ENCODE data around the gene PCOLCE2.

Gene PCOLCE2

DNA sequence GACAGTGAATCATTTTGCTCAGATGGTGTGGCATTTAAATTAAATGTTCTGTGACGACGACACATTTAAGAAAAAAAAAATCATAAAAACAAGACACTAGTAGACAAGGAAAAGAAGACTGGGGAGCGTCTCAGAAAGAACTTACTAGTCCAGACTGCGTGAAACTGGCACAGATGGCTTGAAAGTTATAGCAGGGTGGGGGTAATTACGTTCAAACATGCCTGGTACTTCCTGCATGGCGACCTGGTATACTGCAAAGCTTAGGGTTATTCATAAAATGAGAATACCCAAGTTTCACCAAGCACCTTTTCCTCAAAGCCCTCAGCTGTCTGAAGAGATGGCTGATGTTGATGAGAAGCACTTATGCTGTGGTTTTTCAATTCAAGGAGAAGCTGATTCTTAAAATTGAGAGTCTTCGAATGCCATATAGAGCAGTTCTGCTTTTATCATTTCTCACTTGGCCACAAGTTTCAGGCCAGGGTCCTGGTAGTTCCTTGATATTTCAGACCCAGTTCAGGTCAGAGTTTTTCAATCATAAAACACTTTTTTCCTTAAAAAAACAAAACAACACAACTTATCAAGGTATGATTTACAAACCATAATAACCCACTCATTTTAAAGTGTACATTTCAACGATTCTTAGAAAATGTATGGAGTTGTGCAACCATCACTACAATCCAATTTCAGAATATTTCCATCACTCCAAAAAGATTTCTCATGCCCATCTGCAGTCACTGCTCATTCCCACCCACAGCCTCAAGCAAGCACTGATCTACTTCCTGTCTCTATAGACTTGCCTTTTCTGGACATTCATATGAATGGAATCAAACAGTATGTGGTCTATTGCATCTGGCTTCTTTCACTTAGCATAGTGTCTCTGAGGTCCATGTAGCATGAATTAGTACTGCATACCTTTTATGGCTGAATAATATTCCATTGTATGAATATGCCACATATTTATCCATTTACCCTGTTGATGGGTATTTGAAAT lies 24.7 kb downstream of the PCOLCE2 start:
- DNase-seq (ENCODE audit: low spot score) = no peak

DNA sequence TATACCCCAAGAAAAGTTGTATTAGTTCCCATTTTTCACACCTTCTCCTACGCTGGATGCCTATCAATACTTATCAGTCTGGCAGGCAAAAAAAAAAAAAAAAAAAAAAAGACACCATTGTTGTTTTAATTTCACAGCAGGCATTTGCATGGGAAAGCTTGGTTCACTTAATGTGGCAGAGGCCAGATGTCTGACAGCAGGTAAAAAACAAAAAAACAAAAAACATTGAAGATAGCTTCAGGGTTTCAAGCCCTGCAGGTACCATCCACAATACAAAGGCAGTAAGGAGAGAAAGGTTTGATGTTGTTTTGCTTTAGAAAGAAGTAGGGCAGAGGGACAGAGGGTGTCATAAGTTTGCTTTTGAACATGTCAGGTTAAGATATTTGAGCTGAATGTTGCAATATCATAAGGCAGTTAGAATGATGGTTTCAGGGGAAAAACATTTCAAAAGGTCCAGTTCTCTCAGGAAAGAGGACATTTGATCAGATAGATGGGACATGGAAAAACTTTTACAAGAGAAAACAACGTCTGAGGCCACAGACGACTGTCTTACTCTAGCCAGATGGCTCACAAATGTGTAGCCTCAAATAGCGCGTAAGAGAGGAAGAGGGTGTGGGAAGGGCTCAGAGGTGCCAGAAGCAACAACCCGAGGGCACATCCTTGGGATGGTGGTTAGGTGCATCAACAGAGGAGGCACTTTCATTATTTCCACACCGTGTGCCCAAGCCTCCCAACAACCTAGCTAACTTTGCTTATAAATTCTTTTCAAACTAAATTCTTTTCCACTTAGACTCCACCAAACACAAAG lies 25.7 kb downstream of the PCOLCE2 start:
- DNase-seq (ENCODE audit: low spot score) = no peak

DNA sequence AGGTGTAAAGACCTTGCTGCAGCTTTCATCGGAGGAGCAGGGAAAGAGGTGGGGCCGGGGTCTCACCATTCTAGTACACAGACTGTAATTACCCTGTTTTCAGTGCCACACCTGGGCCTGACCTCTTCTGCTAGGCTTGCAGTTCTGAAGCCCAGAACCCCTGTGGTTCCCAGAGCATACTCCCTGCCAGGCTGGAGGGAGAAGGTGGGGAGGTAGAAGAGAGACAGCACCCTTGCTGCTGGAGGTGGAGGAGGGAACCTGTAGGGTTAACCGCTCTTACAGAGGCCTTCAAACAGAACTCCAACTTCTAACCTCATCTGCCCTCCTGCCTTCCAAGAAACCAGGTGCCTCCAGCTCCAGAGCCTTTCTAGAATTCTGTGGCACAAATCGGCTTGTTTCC lies 27.0 kb downstream of the PCOLCE2 start:
- no peak for DNase-seq (ENCODE audit: low spot score)

DNA sequence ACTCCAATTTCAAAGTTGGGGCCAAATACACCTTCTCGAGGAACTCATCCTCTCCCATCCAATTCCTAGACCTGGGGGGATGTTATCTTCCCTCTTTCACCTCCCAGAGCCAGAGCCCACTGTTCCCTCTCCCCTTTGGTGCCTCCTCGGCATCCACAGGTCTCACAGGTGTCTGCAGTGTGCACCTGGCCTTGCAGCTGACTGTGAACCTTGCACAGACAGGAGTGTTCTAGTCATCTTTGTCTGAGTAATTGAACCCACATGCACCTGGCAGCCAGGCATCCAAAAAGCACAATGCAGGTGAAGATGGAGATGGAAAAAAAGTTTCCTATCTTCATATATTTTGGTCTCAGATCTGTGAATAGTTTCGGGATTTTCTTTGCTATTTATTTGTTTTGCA lies 30.8 kb downstream of the PCOLCE2 start:
- no peak for DNase-seq (ENCODE audit: low spot score)

DNA sequence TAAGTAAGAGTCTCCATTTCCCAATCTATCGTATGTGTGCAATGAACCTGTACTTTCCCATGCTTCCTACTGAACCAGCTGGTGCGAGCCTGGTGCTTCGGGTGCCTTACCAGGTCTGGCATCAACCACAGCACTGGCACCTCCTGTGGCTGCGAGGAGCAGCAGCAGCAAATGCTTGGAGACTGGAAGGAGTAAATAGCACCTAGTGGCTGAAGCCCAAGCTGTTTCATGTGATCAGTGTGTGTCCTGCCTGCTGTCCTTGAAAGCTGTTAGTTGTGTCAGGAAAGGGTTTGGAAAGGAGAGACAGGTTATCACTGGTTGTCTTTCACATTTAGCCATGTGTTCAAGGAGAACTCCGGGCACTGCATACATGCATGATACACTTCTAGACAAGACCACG lies 31.8 kb downstream of the PCOLCE2 start:
- DNase-seq (ENCODE audit: low spot score) = peak; percentile 50

DNA sequence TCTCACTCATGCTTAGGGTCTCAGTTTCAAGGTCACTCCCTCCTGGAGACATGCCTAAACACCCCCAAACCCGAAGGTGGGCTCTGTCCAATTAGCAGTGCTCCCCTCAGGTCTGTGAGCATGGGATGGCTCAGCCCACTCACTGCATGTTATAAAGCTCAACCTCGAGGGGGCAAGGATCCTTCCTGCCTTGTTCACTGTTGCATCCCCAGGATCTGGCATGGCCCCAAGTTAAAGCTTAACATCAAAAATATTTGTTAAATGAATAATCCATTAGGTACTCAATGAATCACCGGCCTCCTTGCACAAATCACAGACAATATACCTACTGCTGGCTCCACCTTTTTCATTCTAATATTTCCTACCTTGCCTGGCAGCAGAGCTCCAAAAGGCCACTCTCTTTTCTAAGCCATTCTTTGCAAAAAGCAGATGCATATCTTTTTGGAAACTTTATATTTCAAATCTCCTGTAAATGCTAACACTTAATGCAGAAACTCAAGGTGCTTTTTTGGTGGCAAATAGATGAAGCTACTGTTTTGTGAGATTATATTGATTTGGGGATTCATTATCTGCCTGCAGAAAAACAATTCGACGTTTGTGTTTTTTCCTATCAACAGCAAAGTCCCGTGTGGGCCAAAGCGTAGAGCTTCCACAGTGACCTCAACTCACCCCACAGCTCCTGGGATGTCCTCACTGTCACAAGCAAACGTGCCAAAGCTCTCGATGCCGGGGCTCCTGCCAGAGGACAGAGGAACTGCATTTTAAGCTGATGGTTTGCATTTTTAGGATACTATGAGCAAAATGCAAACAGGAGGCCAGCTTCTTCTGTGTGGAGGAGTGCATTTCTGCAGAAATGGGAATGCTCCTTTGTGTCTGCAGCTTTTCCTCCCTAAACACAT lies 35.4 kb downstream of the PCOLCE2 start:
- no peak for DNase-seq (ENCODE audit: low spot score)

DNA sequence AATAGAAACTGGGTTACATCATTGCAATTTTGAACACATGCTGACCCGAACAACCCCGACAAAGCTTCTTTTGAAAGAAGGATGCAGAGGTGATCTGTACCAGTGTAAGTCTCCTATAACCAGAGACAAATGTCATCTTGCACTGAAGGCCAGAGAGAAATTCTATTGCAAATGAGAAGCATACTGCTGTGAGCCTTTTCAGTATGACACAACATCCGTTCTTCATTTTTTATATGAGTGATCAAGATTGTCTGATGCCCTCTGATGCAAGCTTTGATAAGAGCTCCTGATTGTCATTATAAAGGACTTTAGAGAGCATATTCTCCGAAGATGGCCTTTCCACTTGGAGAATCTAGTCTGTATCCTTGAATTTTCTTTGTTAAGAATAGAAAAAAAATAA lies 36.9 kb downstream of the PCOLCE2 start:
- DNase-seq (ENCODE audit: low spot score) = no peak

DNA sequence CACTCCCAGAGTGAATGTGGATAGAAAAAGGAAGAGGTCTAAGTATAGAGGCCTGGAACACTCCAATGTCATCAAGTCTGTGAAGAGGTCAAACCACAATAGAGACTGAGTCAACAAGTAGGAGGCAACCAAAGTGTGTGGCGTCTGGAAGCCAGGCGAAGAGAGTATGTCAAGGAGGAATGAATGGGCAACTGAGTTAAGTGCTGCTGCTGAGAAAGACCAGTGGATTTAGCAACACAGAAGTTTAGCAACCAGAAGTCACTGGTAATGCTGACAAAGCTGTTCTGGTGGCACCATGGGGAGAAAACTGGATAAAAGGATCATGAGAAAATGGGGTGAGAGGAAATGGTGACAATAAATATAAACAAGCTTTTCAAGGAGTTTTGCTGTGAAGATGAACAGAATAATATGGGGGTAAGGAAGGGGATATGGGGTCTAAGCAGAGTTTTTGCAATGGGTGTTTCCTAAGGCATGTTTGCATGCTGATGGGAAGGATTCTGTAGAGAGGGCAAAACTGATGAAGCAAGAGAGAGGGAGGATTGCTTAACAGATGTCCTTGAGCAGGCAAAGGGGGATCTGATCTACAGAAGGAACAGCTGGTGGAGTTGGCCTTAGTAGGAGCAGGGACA lies 38.4 kb downstream of the PCOLCE2 start:
- DNase-seq (ENCODE audit: low spot score) = no peak

DNA sequence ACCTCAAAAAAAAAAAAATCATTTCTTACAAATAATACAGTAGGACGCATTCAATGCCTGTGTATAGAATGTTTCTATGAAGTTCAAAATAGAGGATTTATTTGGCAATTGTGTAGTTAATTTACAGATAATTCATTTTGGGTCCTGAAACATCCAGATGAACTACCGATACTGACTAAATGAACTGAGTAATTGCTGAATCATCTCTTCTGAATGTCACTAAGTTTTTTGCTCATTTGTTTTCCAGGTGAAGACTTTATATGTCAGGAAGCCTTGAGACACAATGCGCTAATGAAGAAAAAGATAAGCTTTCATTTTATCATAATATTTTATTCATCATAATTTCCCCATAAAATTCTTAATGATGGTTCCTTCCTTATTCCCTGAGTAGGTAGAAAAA lies 39.7 kb downstream of the PCOLCE2 start:
- no peak for DNase-seq (ENCODE audit: low spot score)

DNA sequence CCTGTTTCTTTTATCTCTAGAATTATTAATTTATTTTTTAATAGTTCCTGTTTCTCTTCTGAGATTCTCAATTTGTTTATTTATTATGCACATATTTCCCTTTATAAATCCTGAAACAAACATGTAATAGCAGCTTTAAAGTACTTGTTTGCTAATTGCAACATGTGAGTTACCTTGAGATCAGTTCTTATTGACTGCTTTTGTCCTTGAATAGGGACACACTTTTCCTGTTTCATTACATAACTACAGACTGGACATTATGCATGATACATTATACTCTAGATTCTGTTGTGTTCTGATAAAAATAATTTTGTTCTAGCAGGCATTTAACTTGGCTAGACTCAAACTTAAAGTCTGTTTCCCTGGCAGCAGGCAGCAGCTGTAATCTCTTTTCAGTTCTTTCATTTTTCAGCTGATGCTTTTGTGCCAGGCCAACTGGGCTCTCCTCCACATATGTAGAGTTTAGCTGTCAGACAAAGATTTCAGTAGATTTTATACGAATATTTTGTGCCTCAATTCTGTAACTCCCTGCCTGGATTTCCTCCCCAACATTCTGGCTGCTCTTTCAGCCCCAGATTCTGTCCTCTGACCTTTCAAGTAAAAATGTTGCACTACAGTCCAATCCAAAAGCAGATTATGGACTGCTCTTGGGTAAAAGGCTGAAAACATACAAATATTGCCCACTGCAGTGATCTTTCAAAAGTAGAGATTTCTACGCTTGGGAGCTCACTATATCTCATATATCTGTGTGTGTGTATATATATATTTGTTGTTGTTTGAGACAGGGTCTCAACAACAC lies 41.9 kb downstream of the PCOLCE2 start:
- DNase-seq (ENCODE audit: low spot score) = peak; percentile 14

DNA sequence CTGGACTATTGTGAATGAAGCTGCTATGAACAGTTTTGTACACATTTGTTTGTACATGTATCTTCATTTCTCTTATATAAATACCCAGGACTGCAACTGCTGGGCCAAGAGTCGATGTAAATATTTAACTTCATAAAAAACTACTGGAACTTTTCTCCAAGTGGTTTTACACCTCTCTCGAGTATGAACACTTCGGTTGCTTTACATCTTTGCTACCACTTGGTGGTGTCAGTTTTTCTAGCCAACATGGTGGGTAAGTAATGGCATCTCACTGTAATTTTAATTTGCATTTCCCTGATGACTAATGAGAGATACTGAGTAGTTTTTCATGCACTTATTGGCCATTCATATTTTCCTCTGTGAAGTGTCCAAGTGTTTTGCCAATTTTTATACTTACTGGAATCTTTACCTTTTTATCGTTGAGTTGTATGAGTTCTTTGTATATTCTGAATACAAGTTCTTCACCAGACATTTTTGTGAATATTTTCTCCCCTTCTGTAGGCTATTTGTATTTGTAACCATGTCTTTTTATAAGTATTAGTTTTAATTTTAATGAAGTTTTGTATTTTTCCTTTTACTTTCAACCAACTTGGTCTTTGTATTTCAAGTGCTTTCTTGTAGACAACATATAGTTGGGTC lies 44.4 kb downstream of the PCOLCE2 start:
- no peak for DNase-seq (ENCODE audit: low spot score)

DNA sequence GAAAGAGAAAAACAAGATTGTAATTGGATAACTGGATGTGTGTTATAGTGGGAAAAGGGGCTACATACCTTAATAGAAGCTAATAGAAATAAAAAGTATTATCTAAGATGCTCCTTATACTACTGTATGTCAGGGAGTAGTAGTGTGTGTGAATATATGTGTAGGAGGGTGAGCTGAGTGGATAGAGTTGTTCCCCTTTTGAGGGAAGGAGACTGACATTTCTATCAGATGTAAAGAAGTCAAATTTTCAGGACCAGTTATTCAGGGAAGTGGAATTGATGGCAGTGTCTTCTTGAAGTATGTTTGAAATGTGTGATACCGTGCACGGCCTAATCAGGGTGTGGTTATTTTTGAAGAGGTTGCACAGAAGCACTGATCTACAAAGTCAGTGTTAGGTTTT lies 49.1 kb downstream of the PCOLCE2 start:
- DNase-seq (ENCODE audit: low spot score) = no peak

DNA sequence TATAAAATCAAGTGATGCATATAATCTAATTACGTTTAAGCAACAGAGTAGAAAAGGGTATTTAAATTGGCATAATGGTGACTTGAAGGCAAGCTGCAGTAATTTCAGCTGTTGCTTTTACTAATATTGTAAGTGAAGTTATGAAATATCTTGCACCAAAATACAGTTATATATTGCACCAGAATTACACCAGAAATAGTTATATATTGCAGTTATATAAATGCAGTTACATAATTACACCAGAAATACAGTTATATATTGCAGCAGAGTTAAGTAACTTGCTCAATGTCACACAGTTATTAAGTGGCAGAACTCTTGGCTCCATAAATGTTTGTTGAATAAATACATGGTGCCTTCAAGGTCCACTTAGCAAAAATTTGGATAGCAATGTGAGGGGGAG lies 51.4 kb downstream of the PCOLCE2 start:
- DNase-seq (ENCODE audit: low spot score) = no peak

DNA sequence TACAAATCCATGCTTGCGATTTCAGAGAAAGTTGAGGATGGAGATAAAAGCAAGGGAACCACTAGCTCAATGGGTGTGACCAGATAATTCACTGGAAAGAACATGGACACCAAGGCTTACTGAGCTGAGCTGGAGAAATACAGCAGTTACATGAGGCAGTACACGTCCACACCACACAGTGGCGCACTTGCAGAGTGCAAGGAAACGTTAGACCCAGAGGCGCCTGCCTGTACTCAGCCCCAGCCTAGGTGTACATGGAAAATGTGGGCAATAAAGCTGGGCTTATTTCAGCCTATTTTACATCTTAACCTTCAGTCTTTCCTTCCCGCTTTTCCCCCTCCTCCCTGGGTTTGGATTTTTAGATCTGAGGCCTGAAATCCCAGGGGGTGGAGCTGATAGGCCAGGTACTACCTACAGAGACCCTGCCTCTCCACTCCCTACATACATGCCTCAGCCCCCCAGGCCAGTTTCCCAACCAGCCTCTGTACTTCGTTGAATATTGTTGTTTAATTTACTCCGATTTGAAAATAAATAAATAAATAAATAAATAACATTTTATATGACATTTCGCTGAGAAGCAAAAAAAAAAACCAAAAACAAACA lies 60.1 kb downstream of the PCOLCE2 start:
- peak; percentile 90 for DNase-seq (ENCODE audit: low spot score)

DNA sequence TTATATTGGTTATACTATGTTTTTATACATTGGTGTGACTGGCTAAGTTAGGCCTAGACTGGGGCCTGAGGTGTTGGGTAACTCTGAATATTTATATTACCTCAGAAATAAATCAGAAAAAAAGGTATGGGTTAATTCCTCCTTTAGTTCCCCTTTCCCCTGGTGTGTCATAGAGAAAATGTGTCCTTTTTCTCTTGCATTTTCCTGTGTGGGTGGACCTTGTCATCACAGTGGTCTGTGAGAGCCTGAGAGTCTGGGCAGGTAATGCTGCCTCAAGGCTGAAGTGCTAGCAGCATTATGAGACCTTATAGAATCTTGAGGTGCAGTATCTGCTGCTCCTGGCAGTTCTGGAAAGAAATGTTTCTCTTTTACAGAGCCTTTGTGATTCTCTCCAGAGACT lies 69.7 kb downstream of the PCOLCE2 start:
- no peak for DNase-seq (ENCODE audit: low spot score)

DNA sequence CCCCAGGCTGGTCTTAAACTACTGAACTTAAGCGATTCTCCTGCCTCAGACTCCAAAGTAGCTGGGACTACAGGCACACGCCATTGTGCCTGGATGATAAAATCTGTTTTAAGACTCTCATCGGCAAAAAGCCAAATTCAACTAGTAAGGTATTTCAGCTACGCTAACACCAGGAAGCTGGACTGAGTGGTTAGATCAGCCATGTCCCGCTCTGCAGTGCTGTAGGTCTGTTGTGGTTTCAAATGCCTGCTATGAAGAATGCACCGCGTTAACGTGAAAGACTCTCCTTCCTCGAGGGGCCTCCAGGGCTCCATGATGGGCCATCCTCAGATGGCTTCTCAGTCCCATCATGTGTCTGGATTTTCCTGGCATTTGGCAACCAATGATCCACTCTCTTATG lies 70.2 kb downstream of the PCOLCE2 start:
- DNase-seq (ENCODE audit: low spot score) = no peak

DNA sequence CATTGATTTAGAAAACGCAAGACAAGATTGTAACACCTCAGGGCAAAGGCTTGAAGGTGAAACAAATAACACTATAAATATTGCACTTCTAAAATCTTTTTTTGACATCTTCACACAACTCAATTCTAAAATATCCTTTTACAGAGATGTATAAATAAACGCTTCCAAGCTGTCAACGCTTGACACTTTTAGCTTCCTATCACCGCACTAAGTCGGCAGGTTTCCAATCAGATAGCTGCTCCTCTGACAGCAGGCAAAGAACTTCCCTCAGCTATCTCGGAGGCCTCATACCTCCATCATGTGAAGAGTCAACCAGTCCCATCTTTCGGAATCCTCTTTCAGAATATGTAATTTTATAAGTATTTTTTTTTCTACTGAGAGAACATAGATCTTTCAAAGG lies 71.0 kb downstream of the PCOLCE2 start:
- no peak for DNase-seq (ENCODE audit: low spot score)

DNA sequence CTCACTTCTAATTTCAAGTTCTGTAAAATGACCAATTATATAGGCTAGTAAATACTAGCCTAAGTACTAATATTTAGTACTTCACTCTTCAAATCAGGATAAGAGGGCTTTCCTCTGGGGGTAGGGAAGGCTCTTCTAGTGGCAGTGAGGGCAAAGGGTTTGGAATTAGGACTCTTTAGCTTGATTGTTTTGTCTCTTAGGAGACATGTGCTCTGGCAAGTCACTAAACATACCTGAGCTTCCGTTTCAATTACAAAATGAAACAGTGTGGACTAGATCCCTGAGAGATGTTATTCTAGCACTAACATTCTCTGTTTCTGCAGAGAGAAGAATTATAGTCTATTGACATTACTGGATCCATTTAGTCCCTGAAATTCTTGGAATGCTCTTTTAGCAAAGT lies 71.5 kb downstream of the PCOLCE2 start:
- DNase-seq (ENCODE audit: low spot score) = no peak

DNA sequence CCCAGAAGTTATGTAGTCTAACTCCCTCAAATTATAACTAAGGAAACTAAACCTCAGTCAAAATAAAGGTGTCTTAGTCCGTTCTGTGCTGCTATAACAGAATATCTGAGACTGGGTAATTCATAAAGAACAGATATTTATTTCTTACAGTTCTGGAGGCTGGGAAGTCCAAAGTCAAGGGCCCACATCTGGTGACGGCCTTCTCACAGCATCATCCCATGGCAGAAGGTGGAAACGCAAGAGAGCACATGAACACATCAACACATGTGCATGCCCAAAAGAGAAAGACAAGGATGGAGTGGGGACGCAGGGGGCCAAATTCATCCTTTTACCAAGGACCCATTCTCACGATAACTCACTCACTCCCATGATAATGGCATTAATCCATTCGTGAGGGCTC lies 73.1 kb downstream of the PCOLCE2 start:
- no peak for DNase-seq (ENCODE audit: low spot score)

DNA sequence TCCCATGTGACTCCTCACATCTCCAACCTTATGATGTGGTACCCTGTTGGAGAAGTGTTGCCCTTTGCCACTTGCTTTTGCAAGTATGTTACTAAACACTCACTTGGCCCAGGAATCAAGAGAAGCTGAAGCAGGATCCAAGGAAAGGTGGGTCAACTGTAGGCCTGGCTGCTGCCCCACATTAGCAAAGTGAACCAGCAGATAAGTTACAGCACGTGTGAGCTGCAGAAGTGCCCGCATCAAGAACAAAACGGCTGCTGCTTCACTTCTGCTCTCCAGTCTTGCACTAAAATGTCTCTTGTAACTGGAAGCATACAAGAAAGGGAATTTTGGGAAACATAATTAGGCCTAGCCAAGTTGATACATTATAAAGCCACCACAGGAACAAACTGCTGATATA lies 79.6 kb downstream of the PCOLCE2 start:
- no peak for DNase-seq (ENCODE audit: low spot score)
